NCI-H1417 (cell line): Measurements from ENCODE around the gene MEGF10.

ENCODE experiments used
- DNase-seq, 3 experiments: peaks; one replicate each; lab custom pipeline; 2025; lab: John Stamatoyannopoulos, UW

Gene MEGF10

DNA sequence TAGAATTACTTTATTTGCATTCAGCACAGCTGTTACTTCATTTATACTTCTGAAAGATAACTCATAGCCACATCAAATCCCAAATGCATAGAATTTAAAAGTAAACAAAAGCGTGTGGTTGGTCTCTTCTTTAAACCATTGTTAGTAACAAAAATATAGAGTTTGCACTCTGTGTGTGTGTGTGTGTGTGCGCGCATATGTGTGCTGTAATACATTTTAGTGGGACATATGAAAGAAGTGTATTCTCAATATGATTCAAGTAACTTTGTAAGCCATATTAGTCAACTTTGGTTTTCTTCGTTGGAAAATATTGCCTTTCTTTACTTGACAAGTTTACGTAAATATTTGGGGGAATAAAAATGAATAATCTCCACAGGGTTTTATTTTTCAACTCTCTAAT is 120.8 kb downstream of the MEGF10 start:
- DNase-seq: no peak

DNA sequence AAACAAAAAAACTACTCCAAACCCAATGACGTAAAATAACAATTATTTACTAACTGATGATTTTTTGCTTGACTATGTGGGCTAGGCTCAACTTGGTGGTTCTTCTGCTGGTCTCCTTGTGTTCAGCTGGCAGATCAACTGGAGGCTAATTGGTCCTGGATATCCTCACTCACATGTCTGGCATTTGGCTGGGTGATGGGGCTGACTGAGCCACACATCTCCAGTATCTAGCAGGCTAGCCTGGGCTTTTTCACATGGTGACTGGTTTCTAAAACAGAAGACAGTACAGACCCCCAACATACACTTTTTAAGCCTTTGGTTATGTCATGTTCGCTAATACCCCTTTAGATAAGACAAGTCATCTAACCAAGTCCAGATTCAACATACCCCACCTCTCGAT is 122.1 kb downstream of the MEGF10 start:
- DNase-seq: no peak

DNA sequence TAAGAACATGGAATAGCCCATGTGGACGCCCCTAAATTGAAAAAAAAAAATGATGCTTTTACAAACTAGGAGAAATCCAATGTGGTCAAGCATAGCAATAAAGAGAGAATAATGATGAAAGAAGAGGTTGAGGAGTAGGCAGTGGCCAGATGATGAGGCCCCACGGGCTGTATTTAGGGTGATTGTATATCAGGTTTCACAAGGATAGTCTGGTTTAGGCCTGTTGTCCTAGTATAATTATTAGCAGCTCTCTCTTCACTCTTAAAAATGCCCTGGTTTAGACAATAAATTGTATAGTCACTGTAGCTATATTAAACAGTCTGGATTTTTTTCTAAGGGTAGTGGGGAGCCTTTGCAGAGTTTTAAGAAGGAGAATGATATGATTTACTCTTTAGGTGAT is 124.4 kb downstream of the MEGF10 start:
- no peak for DNase-seq

DNA sequence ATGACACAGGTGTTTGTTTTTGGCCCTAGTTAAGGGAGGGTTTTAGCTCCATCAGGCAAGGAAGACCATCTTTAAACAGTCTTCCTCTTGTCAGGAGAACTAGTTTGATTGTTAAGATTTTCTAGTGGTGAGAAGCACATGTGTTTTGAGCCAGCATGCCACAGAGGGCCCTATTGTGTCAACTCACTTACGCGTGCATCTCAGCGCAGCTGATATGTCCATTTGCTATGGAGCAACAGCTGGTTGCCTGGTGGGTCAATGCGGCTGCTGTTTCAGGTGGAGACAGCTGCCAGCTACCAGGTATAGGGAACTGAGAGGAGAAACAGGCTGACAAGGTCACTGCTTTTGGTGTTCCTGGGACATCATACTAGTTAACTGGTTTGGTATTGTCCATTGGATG is 126.3 kb downstream of the MEGF10 start:
- no peak for DNase-seq

DNA sequence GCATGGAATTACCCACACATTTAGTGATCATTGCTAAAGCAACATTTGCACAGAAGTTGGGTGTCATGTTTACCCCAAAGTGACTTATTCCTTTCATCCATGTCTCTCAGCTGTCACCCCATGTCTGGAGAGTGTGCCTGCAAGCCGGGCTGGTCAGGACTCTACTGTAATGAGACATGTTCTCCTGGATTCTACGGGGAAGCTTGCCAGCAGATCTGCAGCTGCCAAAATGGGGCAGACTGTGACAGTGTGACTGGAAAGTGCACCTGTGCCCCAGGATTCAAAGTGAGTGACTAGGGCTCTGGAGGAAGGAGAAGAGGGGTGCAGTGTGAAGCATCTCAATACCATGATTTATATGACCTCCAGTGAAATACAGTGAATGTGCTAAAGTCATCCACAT is 126.9 kb downstream of the MEGF10 start:
- DNase-seq: no peak

DNA sequence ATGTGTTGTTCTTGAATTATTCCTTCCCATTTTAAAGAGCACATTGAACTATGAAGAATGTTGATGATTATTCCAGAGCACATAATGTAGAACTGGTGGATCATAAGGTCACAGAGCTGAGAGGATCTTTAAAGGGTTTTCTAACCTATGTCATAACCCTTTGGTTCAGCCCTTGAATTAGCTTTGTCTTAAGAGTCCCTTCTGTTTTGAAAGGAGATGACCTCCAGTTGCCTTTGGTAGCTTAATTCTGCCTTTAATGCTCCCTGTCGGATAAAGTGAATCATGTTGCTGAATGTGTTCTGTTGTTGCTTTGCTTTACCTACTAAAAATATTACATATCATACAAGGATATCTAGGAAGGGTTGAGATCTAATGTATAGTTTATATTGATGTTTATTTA is 127.8 kb downstream of the MEGF10 start:
- no peak for DNase-seq

DNA sequence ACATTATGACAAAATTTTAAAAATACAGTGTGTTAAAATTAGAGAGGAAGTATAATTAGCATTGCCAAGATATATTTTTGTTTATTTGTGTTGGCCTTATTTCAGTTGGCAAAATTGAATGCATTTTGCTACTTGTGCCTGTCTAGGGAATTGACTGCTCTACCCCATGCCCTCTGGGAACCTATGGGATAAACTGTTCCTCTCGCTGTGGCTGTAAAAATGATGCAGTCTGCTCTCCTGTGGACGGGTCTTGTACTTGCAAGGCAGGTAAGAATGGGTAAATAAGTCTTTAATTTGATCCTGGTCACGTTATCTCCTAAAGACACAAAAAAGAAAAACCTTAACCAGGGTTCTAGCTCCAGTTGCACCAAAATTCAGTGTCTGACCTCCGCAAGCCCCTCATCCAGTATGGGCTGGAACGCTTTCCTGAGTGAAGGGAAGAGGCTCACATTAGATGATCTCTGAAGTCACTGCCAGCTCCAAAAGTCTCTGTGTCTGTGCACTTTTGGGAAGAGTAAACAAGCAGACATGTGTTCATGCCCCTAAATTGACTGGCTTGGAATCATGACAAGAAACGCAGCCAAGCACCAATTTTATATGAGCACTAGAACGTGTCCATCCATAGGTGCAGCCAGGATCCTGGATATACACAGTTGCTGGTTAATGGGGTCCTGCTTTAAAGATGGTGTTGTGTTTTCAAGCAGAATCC is 128.5 kb downstream of the MEGF10 start:
- peak in 1 of 3 experiments; percentile 2 for DNase-seq

DNA sequence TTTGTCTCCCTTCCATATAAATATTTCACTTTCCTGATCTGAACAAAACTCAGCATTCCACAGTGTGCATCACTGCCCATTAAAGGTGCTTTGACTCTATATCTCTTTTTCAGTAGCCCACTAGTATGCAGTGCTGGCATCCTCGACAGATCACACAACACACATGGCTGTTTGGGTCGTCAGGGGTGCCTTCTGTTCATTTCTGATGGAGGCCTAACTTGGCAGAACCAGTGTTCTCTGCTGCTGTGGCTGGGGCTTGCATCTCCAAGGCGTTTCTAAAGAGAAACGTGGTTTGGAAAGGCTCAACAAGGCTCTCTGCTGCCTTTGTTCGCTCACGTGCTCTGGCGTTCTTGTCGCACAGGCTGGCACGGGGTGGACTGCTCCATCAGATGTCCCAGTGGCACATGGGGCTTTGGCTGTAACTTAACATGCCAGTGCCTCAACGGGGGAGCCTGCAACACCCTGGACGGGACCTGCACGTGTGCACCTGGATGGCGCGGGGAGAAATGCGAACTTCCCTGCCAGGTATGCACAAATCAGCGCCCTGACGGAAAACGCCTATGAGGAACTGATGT is 129.2 kb downstream of the MEGF10 start:
- no peak for DNase-seq

DNA sequence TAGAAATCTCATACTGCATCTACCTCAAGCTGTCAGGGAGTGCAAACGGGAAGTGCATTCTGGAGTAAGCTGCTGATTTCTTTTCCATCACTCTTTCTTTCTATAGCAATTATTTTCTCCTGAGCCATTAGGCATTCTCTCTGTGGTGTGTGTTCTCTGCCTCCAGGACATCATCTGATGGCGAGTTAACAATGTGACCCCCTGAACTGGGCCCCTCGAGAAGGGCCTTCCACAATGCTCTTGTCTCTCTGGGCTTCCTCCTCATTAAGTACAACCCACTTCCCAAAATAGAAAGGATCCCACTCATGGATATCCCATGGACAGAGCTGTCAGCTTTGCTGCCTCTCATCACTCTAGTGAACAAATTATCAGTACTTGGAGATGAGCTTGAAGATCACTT is 130.2 kb downstream of the MEGF10 start:
- DNase-seq: no peak

DNA sequence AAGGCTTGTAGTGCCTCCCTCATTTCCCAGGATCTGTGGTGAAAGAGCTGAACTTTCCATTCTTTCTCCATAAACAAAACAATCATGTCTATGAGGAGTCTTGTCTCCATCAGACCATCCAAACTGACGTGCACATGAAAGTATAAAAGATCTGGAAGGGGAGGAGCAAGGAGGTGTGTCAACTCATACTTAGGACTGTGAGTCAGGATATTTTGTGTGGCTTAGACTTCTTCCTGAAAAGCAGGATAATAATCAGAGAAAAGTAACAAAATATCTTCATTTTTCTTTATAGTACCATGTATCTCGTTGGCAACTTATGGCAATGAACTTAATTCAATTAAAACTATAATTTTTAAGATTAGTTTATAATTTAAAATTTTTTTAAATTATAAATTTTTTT is 130.9 kb downstream of the MEGF10 start:
- no peak for DNase-seq

DNA sequence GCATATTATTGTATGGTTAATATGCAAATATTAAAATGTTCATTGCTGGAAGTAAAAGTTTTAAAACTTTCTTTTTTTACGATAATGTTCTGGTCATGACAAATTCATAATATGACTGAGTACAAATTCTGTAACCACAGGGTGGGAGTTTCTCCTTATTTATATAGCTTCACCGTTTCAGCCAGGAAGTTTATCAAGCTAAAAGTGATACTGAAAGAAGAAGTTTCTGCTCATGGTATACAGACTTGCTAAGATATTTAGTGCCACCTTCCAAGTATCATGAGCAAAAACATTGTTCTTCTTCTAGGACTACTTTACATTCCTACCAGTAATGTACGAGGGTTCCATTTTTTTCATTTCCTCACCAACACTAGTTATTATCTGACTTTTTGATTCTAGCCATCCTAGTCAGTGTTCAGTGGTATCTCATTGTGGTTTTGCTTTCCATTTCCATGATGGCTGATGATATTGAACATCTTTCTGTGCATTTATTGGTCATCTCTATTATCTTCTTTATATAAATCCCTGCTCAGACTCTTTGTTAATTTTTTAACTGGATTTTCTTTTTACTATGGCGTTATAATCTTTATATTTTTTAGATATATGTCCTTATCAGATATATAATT is 132.7 kb downstream of the MEGF10 start:
- no peak for DNase-seq

DNA sequence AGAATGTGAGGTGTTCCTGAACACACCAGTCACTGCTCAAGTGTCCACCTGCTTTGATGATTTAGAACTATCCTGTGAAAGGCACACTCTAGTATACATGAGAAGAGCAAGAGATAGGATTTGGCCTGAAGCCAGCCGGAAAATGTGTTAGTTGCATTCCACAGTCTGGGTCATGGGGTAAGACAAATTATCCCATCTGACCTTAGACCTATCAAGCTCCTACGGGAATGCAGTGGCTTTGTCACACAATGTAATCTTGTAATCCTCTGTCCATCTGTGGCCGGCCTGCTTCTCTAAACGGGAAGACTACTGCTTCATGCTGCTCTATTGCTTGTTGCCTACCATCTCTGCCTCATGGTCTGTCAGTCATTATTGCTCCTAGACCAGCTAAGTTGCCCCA is 134.4 kb downstream of the MEGF10 start:
- DNase-seq: no peak

DNA sequence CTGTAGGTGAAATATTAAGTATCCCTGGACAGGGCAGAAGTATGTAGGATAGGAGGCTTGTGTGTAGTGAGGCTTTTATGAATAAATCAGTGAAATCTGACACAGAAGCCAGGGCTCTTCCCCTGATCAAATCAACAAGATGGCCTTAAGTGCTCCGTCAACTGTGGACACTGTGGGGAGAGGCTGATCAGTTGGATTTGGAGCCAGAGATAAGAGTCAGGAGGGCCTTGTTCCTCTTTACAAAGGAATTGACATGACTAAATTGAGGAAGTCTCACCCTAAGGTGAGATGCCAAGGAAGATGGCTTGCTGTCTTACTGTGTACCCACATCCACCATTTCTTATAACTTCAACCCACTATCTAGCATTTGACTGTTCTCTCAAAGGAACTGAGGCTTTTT is 135.3 kb downstream of the MEGF10 start:
- DNase-seq: no peak

DNA sequence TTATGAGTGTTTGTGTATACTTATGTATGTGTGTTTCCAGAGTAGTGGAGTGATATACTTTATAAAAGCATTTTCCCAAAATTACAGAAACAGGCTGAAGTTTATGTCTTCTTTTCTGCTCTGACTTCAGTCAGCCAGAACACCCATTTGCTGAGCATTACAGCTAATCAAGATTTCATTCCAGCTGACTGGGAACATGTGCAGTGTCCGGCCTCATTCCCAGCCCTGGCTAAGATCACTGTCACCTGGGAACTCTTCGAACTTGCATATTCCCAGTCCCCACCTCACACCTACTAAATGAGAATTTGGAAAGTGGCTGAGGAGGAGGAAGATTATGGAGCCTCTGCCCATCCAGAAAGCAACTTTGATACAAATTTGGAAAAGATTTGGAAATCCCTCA is 136.1 kb downstream of the MEGF10 start:
- no peak for DNase-seq

DNA sequence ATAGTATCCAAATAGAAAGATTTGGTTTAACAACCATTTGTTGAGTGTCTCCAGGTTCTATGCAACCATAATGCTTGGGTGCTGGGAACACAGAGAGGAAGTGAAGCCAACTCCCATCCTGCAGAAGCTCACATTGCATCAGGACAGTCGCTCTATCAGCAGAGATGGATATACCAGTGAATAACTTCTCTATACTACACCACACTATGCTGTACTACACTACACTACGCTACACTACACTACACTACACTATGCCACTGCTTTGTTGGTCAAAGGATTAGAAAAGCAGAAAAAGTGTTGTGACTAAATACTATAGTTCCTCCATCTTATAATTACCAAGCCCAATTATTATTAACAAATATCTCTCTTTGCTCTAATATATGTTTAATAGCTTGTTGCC is 137.7 kb downstream of the MEGF10 start:
- no peak for DNase-seq

DNA sequence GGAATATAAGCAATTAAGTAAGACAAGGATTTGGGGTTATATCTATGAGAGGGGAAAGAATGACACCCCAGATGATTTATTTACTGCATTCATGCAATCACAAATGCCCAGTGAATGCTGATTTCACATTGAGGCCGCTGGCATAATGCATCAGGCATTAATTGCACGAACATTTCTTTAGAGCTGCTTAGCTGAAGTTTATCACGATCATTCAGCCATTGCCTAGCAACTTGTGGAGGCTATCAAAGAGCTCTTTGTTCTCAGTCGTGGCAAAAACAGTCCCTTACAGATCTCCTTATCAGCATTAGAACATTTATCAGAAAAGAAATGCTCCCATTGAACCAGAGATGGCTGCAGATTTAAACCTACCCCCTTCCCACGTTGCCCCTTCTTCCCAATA is 138.2 kb downstream of the MEGF10 start:
- DNase-seq: no peak

DNA sequence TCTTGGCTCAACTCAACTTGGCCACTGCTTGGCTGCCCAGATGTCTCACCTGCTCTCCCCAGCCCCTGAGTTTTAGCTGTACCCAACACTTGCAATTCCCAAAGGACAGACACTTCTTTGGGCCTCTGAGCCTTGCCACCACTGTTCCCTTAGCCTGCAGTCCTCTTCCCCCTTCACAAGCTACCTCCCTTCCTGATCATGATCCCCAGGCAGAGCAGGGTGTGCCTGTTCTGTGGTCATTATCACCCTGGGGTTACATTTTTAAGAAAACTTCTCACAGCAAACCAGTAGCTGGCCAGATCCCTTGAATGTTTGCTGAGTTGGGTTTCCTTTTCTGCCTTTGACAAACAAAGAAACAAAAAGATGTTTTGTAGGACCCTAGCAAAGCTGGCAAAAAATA is 139.3 kb downstream of the MEGF10 start:
- no peak for DNase-seq

DNA sequence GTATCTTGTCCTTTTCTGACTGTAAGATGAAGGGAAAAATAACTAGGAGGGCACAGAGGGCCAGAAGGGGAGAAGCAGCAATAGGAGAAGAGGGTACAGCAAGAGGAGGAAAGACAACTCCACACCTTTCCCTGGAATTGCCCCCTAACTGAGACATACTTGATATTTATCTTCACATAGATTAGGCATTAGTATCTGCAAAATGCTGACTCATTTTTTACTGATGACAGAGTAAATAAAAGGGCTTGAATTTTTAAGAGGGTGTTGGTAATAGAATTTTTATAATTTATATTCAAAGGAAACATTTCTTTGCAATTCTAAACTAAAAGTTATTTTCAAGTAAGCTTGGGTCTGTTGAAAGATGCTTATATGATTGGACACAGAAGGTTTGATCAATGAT is 140.0 kb downstream of the MEGF10 start:
- no peak for DNase-seq

DNA sequence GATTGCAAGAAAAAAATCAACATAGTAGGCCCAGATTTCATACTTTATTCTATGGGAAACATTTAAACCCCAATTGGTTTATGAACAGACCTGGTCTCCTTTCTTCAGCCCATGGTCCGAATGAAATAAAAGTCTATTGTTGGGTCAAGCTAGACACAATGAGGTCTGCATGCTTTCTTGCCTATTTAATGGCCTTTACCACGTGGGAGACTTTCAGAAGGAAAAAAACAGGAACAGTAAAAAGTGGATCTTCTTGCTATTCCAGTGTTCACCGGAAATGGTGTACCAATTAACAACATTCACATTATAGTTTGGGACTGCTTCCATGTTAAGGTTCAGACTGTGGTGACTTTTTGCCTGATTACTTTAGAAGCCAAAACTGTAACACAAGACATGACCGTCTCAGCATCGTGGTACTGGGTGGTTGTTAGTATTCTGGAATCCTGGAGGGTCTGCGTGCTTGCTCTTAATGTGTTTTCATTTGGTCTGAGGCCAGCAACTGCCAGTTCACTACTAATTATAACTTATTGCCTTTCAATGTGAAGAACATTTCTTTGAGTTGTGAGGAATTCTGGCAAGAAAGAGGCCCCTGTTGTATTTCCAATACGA is 141.5 kb downstream of the MEGF10 start:
- no peak for DNase-seq

DNA sequence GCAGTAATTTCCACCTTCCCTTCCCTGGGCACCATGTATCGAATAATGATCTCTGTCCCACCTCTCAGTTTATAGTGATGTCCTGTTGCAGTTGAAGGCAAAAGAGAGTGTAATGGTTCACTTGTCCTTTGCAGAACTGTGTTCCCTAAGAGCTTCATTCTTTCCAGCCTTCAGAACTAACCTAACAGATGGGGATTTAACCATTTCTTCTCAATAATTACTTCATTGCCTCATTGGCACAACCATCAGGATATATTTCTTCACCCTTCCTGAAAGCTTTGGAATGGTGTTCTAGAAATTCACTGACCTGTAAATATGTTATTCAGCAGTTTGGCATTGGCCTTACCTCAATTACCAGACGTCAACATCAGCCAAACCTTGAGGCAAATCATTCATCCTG is 142.9 kb downstream of the MEGF10 start:
- no peak for DNase-seq

DNA sequence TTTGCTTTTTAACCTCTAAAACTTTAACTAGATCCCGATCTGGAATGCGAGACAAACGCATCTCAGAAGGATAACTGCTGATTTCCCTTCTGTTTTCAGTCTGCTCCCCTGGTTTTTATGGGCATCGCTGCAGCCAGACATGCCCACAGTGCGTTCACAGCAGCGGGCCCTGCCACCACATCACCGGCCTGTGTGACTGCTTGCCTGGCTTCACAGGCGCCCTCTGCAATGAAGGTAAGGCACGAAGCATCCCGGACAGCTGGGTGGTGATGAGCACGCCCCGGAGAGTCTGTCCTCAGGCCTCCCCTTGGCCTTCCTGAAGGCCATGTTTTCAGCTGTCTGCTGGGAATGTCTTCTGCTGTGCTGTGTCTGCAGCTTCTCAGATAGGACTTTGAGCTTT is 144.0 kb downstream of the MEGF10 start:
- no peak for DNase-seq

DNA sequence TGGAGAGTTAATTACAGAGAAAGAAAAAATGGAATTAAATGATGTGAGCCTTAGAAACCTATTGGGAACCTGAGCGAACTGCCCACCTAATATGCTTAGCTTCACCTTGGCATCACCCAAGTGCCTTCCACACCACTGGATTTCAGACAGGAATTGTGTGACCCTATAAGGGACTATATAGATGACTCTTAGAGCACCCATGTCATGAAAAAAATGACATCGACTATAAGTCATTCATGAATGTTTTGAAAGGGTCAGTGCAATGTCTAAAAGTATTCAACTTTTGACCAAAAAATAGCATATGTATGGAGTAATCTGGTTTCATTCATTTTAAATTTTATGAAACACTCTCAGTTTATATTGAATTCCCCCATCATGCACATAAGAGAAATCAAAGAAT is 145.2 kb downstream of the MEGF10 start:
- no peak for DNase-seq

DNA sequence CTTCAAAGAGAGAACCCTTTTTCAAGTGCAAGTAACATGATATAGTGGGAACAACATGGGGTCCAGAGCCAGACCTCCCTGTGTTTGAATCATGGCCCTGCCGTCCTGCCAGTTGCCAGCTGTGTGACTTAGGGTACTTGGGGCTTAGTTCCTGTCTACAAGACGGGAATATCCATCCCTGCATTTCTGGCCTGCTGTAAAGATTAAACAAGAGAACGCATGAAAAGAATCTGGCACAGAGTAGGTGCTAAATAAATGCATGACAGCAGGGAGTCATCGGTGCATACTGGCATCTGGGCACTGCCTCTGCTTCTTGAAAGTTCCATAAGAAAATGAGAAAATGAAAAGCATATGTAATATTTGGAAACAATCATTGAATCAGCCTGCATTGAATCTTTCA is 149.0 kb downstream of the MEGF10 start:
- no peak for DNase-seq
